SU-DHL-6 (cell line): ENCODE results near the gene CADM2.

Experiments
- EZH2phosphoT487 ChIP-seq: fragments of 200-600 bp; sonication (generic), shearing (Covaris generic); conservative IDR thresholded peaks from 2 replicates; pipeline ENCODE4 v1.6.1; 2018; ENCODE audit warnings: mild to moderate bottlenecking, antibody characterized with exemption, low read length, moderate library complexity, mixed read lengths
- TF ChIP-seq, protein P1 (sequence below): fragments of 200-600 bp; sonication (generic); IDR thresholded peaks from one replicate; pipeline ENCODE4 v1.5.1; 2017; ENCODE audit warnings: antibody characterized with exemption, mild to moderate bottlenecking, low read length, moderate library complexity; ENCODE audit not compliant: insufficient read depth, poor library complexity, severe bottlenecking

DNA sequence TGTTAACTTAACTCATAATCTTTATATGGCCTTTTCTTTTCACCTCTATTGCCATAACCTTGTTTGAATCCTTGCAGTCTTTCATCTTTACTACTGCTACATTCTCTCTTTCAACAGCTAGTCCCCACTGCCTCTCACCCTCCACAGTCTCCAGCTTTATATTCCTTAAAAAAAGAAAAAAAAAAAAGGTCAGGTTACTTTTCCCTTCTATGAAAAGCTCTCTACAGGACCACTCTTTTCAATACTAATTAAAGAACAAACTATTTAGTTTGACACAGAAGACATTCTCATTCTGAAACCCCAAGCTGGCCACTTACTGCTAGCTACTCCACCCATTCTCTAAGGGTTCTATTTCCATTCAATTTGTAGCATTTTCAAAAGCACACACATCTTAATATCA lies 25.6 kb downstream of the CADM2 start:
- TF ChIP-seq, protein P1, sequence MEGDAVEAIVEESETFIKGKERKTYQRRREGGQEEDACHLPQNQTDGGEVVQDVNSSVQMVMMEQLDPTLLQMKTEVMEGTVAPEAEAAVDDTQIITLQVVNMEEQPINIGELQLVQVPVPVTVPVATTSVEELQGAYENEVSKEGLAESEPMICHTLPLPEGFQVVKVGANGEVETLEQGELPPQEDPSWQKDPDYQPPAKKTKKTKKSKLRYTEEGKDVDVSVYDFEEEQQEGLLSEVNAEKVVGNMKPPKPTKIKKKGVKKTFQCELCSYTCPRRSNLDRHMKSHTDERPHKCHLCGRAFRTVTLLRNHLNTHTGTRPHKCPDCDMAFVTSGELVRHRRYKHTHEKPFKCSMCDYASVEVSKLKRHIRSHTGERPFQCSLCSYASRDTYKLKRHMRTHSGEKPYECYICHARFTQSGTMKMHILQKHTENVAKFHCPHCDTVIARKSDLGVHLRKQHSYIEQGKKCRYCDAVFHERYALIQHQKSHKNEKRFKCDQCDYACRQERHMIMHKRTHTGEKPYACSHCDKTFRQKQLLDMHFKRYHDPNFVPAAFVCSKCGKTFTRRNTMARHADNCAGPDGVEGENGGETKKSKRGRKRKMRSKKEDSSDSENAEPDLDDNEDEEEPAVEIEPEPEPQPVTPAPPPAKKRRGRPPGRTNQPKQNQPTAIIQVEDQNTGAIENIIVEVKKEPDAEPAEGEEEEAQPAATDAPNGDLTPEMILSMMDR: no peak
- TF ChIP-seq EZH2phosphoT487: no peak
